HEK293T (cell line): ENCODE data around the gene SCGB3A2.

Experiments
- CTCF ChIA-PET: fragments of 350-600 bp; formaldehyde crosslinking; extraction: SDS; loops from one replicate; lab custom pipeline; 2021; ENCODE audit warnings: antibody characterized with exemption, inconsistent platforms; lab: Yijun Ruan, JAX
- POLR2A ChIA-PET: fragments of 350-600 bp; formaldehyde crosslinking; extraction: SDS; loops from one replicate; lab custom pipeline; 2020; ENCODE audit warnings: antibody characterized with exemption, inconsistent platforms; lab: Yijun Ruan, JAX
- DNase-seq: peaks from one replicate; pipeline ENCODE4 v3.0.0; 2012; ENCODE audit warnings: mixed read lengths; ENCODE audit errors: extremely low spot score
- ARNT ChIP-seq: fragments of 450-650 bp; IDR thresholded peaks from 2 replicates; pipeline ENCODE4 v1.6.1; 2017; ENCODE audit warnings: mild to moderate bottlenecking
- BHLHE40 ChIP-seq: fragments of 450-650 bp; IDR thresholded peaks from 2 replicates; pipeline ENCODE4 v1.6.1; 2016; ENCODE audit warnings: mild to moderate bottlenecking, moderate library complexity, borderline replicate concordance
- CTBP1 ChIP-seq: fragments of 450-650 bp; IDR thresholded peaks from 2 replicates; pipeline ENCODE4 v1.6.1; 2016; ENCODE audit warnings: borderline replicate concordance
- ELF4 ChIP-seq: fragments of 450-650 bp; IDR thresholded peaks from 2 replicates; pipeline ENCODE4 v1.6.1; 2017; ENCODE audit warnings: antibody characterized with exemption
- FOXA1 ChIP-seq: fragments of 450-650 bp; IDR thresholded peaks from 2 replicates; pipeline ENCODE4 v1.6.1; 2016; ENCODE audit warnings: mild to moderate bottlenecking
- FOXK2 ChIP-seq: fragments of 450-650 bp; IDR thresholded peaks from 2 replicates; pipeline ENCODE4 v1.6.1; 2016; ENCODE audit warnings: mild to moderate bottlenecking
- FOXM1 ChIP-seq: fragments of 450-650 bp; IDR thresholded peaks from 2 replicates; pipeline ENCODE4 v1.6.1; 2017; ENCODE audit warnings: mild to moderate bottlenecking, borderline replicate concordance
- HDGF ChIP-seq: fragments of 450-650 bp; IDR thresholded peaks from 2 replicates; pipeline ENCODE4 v1.6.1; 2017; ENCODE audit warnings: antibody characterized with exemption, borderline replicate concordance
- L3MBTL2 ChIP-seq: fragments of 450-650 bp; conservative IDR thresholded peaks from 2 replicates; pipeline ENCODE4 v1.6.1; 2016; ENCODE audit warnings: mild to moderate bottlenecking
- LEF1 ChIP-seq: fragments of 450-650 bp; IDR thresholded peaks from 2 replicates; pipeline ENCODE4 v1.6.1; 2017; ENCODE audit warnings: mild to moderate bottlenecking, borderline replicate concordance
- NFRKB ChIP-seq: fragments of 450-650 bp; IDR thresholded peaks from 2 replicates; pipeline ENCODE4 v1.6.1; 2016; ENCODE audit warnings: mild to moderate bottlenecking, moderate library complexity
- PKNOX1 ChIP-seq: fragments of 450-650 bp; IDR thresholded peaks from 2 replicates; pipeline ENCODE4 v1.6.1; 2016
- SP1 ChIP-seq: fragments of 450-650 bp; IDR thresholded peaks from 2 replicates; pipeline ENCODE4 v1.6.1; 2017
- SUZ12 ChIP-seq: fragments of 450-650 bp; IDR thresholded peaks from 2 replicates; pipeline ENCODE4 v1.6.1; 2016; ENCODE audit warnings: mild to moderate bottlenecking
- TARDBP ChIP-seq: fragments of 450-650 bp; IDR thresholded peaks from 2 replicates; pipeline ENCODE4 v1.6.1; 2016
- ZNF384 ChIP-seq: fragments of 450-650 bp; IDR thresholded peaks from 2 replicates; pipeline ENCODE4 v1.6.1; 2016

The SCGB3A2 gene

GRCh38 chr5:147854331-147854730 is 24.2 kb upstream of the SCGB3A2 start:
- TF ChIP-seq ELF4 (no peak), NFRKB (no peak), BHLHE40 (no peak), L3MBTL2 (no peak), CTBP1 (no peak), FOXM1 (no peak), ARNT (no peak), PKNOX1 (no peak), SUZ12 (no peak), HDGF (no peak), ZNF384 (no peak), FOXK2 (no peak), LEF1 (no peak), FOXA1 (no peak)
- DNase-seq = no peak
- CTCF ChIA-PET = interaction anchor here (1.0 kb wide), 1 partner anchor 32 kb away, joined by 4 read pairs; no protein-coding TSS in a partner anchor
- POLR2A ChIA-PET = no interaction called here

- DNase-seq = no peak
- no peak for TF ChIP-seq LEF1
- TF ChIP-seq SUZ12 = no peak
- no peak for TF ChIP-seq CTBP1
- no peak for TF ChIP-seq PKNOX1
- TF ChIP-seq FOXK2 = no peak
- no peak for TF ChIP-seq ELF4
- TF ChIP-seq BHLHE40 = no peak
- TF ChIP-seq TARDBP = no peak
- no peak for TF ChIP-seq L3MBTL2
- no peak for TF ChIP-seq ZNF384
- TF ChIP-seq FOXA1 = no peak
- TF ChIP-seq ARNT = no peak
- TF ChIP-seq SP1 = no peak
- TF ChIP-seq HDGF = no peak
- TF ChIP-seq FOXM1 = no peak
- POLR2A ChIA-PET = no interaction called here
- CTCF ChIA-PET = interaction anchor here (0.5 to 1.0 kb wide), 4 partner anchors 32 to 1234 kb away, joined by 3 to 4 read pairs (median 3); no protein-coding TSS in a partner anchor
Measured at GRCh38 chr5:147854894-147855773, 23.4 kb upstream of the SCGB3A2 start.

GRCh38 chr5:147855774-147856069 is 22.8 kb upstream of the SCGB3A2 start:
- no peak for DNase-seq
- TF ChIP-seq L3MBTL2 = no peak
- no peak for TF ChIP-seq FOXA1
- no peak for TF ChIP-seq TARDBP
- TF ChIP-seq SP1 = no peak
- no peak for TF ChIP-seq ZNF384
- no peak for TF ChIP-seq FOXM1
- TF ChIP-seq NFRKB = no peak
- TF ChIP-seq FOXK2 = no peak
- TF ChIP-seq BHLHE40 = no peak
- TF ChIP-seq ARNT = no peak
- CTCF ChIA-PET = interaction anchor here (0.6 kb wide), 1 partner anchor 1233 kb away, joined by 3 read pairs; no protein-coding TSS in a partner anchor
- POLR2A ChIA-PET = no interaction called here

- ChIA-PET CTCF (no interaction called here), POLR2A (no interaction called here)
- TF ChIP-seq TARDBP (no peak), NFRKB (no peak), PKNOX1 (no peak)
- DNase-seq = no peak
Measured at GRCh38 chr5:147856801-147857200, 21.7 kb upstream of the SCGB3A2 start.

- ChIA-PET POLR2A (no interaction called here), CTCF (interaction anchor here (1.0 kb wide), 1 partner anchor 12 kb away, joined by 4 read pairs; no protein-coding TSS in a partner anchor)
- DNase-seq = peak; percentile 49
Measured at GRCh38 chr5:147857302-147858129, 21.0 kb upstream of the SCGB3A2 start.

More at GRCh38 chr5:147857302-147858129, 21.0 kb upstream of the SCGB3A2 start:
- TF ChIP-seq SUZ12 (no peak), TARDBP (no peak), L3MBTL2 (no peak), HDGF (no peak), CTBP1 (no peak), FOXA1 (no peak), ELF4 (no peak), BHLHE40 (no peak), ZNF384 (no peak), ARNT (no peak), LEF1 (no peak), SP1 (no peak), PKNOX1 (no peak), NFRKB (no peak), FOXK2 (no peak)
